OCI-LY1 (cell line): ENCODE results near the gene CHMP4B.

Experiments used
- CTCF ChIP-seq: fragments of 200-600 bp; sonication (generic), shearing (Covaris generic); IDR thresholded peaks from 2 replicates; pipeline ENCODE4 v1.5.1; 2017; ENCODE audit warnings: mild to moderate bottlenecking, antibody characterized with exemption, low read length, moderate library complexity, mixed read lengths
- EZH2 ChIP-seq: fragments of 200-600 bp; sonication (generic), shearing (Covaris generic); IDR thresholded peaks from 2 replicates; pipeline ENCODE4 v1.8.0; 2017; ENCODE audit warnings: borderline replicate concordance, mixed run types, mild to moderate bottlenecking, antibody characterized with exemption, low read length, moderate library complexity, mixed read lengths

GRCh38 chr20:33836277-33836676, 25.1 kb downstream of the CHMP4B start:
- TF ChIP-seq CTCF (no peak), EZH2 (no peak)
